ENCODE data around the gene SPOP.

SPOP gene

DNA sequence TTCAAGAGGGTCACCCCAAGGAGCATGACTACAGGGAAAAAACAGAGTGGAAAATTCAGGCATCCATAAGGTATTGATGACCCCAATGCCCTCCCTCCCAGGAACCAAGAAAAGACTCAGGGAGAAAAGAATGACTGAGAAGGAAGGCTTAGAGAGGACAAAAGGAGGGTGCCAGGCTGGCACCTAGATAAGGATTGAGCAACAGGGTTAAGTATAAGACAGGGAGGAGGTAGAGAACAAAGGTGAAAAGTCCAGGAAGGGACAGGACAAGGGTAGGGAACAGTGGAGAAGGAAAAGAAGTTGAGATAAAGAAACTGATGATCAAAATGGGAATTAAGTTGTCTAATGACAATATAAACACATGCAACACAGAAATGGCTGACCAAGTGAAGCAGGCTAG lies 27.4 kb upstream of the SPOP start:
- TF ChIP-seq, protein P1, sequence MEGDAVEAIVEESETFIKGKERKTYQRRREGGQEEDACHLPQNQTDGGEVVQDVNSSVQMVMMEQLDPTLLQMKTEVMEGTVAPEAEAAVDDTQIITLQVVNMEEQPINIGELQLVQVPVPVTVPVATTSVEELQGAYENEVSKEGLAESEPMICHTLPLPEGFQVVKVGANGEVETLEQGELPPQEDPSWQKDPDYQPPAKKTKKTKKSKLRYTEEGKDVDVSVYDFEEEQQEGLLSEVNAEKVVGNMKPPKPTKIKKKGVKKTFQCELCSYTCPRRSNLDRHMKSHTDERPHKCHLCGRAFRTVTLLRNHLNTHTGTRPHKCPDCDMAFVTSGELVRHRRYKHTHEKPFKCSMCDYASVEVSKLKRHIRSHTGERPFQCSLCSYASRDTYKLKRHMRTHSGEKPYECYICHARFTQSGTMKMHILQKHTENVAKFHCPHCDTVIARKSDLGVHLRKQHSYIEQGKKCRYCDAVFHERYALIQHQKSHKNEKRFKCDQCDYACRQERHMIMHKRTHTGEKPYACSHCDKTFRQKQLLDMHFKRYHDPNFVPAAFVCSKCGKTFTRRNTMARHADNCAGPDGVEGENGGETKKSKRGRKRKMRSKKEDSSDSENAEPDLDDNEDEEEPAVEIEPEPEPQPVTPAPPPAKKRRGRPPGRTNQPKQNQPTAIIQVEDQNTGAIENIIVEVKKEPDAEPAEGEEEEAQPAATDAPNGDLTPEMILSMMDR (conservative IDR thresholded peaks at IDR 0.05), result no peak
- no peak overlapping the region for H3K27ac ChIP-seq

DNA sequence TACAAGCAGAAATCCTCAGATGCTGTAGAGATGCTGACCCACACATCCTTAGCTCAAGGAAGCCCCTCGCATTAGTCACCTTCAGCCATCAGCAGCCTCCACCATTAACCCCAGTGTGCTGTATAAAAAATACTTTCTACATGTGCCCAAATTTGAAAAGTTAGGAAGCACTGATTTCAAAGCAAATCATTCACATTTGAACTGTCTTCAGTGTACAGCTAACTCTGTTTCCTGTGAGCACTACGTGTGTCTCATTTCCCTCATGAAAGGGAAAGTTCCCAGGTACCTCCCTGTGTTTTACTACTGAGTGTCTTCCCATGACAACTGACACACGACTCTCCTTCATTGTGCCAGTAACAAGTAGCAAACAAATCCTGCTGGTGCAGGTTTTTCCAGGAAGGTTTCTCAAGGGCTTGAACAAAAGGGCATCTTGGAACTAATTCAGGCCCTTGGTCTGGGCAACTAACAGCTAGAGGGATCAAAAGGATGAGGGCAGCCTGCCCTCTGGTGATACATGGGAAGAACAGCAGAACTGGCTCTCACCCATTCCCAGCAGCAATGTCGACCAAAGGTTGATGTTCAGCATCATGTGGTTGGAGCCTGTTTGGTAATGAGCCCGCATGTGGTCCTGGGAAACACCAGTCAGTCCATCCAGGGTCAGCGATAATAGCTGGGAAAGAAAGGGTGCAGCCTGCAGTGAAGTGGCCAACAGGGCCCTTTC lies 25.8 kb upstream of the SPOP start:
- H3K27ac ChIP-seq, result peak overlapping the region; percentile 55
- TF ChIP-seq, protein P1 (conservative IDR thresholded peaks at IDR 0.05), result peak; percentile 86

DNA sequence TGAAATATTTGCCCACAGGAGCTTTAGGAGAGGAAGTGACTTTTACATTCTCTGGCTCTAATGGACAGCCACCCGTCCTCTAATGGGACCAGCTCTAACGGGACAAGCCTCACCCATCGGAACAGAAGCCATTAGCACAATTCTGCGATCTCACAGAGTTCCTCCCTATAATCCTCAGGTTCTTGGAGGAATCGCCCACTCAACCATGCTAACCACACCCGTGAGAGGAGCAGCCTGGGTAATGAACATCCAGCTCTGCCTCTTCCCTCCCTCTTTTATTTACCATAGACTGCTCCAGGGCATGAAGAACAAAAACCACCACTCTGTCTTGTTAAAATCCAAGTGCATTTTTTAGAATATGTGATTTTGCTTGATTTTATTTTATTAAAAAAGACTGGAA lies 23.1 kb upstream of the SPOP start:
- no peak overlapping the region for H3K27ac ChIP-seq
- TF ChIP-seq, protein P1 (conservative IDR thresholded peaks at IDR 0.05), result no peak

DNA sequence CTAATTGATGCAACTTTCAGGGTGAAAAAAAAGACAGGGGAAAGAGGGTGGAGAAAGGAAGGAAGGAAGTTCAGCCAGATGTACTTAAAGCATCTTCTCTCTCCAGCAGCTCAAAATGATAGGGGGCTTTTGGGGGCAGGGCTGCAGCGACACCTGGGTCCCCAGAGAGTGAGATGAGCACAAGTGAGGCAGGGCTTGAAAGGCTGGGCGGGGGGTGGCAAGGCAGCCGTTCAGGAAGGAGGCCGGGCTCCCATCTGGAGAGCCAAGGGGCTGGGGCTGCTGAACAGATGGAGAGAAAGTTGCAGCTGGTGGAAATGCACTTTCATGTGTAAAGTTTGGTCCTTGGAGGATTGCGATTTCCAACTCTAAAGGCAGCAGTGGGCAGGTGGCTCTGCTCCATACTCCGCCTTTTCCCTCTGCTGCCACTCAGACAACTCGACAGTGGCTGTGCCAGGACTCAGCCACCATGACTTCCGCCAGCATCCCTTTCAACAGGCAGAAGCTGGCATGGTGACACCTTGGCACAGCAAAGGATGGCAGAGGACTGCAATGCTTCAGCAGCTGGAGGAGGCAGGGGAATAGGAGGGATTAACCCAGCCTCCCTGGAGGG lies 22.2 kb upstream of the SPOP start:
- H3K27ac ChIP-seq, result no peak overlapping the region

DNA sequence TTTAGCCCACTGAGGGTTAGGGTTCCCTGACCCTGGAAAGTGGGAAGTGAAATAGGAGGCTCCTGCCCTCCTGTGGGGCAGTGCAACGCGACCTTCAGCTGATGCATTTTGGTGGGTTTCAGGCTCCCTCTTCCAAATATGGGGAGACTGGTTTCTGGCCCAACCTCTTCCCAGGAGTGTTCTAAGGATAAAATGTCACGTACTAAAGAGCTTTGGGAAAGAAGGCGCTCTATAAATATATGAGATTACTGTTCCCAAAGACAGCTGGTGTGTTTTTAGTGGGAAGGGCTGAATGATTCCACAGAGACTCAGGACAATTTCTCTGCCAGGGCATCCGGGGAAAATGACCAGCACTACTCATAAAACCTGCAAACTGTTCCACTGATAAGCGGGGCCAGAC lies 20.1 kb upstream of the SPOP start:
- TF ChIP-seq, protein P1 (conservative IDR thresholded peaks at IDR 0.05), result no peak
- H3K27ac ChIP-seq, result no peak overlapping the region

More for the DNA sequence above, 22.2 kb upstream of the SPOP start:
- TF ChIP-seq, protein P1 (conservative IDR thresholded peaks at IDR 0.05), result no peak

DNA sequence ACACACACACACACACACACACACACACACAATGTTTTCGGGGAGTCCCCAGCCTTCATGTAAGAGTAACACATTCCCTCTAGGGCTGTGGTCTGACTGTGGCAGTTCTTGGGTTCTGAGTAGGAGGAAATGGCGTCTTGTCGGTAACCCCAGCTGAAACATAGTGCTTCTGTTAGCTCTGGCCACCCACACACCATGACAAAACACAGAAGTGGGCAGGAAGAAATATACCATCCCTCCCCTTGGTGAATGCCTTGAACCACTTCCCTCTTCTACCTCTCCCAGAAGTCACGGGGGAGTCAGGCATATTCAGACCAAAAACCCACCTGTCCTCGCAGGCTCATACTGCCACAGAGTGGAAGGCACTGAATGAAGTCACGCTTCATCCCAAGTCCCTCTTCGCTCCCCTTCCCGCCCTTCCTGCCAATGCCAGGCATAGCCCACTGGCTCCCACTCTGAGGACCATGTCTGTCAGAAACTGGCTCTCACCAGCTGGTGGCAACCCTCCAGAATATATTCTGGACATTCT lies 18.4 kb upstream of the SPOP start:
- H3K27ac ChIP-seq, result no peak overlapping the region
- TF ChIP-seq, protein P1 (conservative IDR thresholded peaks at IDR 0.05), result no peak

DNA sequence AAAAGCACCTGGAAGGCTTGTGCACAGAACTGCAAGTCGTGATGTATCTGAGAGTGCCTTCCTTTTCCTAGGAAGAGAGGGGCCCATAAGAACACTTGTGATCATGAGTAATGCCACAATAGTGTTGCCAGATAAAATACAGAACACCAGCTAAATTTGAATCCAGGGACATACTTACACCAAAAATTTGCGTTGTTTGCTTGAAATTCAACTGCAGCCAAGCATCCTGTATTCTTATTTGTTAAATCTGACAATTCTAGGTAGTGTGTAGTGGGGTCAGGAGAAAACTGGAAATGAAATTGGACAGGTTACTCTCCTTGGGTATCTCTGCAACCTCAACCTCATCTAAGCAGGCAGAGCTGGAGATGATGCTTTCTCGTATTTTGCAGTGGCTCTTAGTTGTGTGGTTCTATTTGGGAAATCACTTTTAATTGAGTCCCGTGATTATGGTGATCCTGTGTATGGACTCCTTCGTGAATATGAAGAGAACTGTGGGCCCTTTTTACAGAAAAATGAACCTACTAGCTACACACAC lies 17.9 kb upstream of the SPOP start:
- peak overlapping the region; percentile 75 for H3K27ac ChIP-seq
- TF ChIP-seq, protein P1 (conservative IDR thresholded peaks at IDR 0.05), result no peak; the same call in none of the 2 replicates

Data from VCaP (cell line).